ENCODE measurements around the gene LMX1B.

DNA sequence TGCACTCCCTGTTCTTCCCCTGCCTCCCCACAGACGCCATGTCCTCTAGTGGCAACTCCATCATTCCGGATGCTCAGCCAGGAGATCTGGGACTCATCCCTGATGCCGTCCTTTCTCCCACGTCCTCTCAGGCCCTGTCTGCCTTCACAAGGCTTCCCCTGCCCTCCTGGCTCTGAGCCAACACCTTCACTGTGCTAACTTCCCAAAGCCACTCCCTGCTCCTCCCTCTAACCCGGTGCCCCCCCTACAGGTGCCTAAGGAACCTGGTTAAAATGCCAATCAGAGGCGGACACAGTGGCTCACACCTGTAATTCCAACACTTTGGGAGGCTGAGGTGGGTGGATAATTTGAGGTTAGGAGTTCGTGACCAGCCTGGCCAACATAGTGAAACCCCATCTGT, 67.6 kb downstream of the LMX1B start:
- TF ChIP-seq ZNF70 (CRISPR knock-in tag; IDR thresholded peaks at IDR 0.05) = no peak
- no peak for TF ChIP-seq TSHZ2 (CRISPR knock-in tag; IDR thresholded peaks at IDR 0.05)
- no peak for TF ChIP-seq SNAI2 (CRISPR knock-in tag; IDR thresholded peaks at IDR 0.05)
- no peak for TF ChIP-seq ZNF565 (CRISPR knock-in tag; conservative IDR thresholded peaks at IDR 0.05; ENCODE audit: low read depth)
- no peak for TF ChIP-seq OSR1 (CRISPR knock-in tag; IDR thresholded peaks at IDR 0.05)
- TF ChIP-seq RARB (CRISPR knock-in tag; IDR thresholded peaks at IDR 0.05) = no peak
- TF ChIP-seq ZFP30 (CRISPR knock-in tag; IDR thresholded peaks at IDR 0.05) = no peak
- TF ChIP-seq TCF4 (CRISPR knock-in tag; IDR thresholded peaks at IDR 0.05; ENCODE audit: borderline replicate concordance) = no peak
- no peak for TF ChIP-seq ZFP3 (CRISPR knock-in tag; IDR thresholded peaks at IDR 0.05)

All from SK-N-SH treated with all-trans-retinoic acid at 6 μM for 48 hours (cell line).